ENCODE data around the gene P2RY12.
"Not testable (repeated sequence)": the region's sequence is repeated elsewhere in the genome, so short reads cannot be mapped to it uniquely, and the experiment has no call there.

Gene P2RY12

DNA sequence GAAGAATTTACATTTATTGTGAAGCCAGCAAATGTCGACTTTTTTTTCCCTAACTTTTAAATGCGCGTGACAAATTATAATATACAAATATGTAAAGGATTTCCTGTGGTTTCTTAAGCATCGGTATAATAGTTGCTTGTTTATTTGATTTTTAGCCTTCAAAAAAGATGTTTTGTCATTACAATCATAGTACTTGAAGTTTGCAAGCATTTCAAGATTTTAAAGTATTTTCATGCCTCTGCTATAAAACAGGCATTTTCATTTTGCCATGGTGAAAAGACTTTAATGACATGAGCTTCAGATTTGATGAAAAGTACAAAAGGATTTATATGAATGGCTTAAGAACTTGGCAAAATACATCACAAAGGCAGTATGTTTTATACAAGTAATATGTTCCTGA, 9.4 kb upstream of the P2RY12 start:
- DNase-seq (ENCODE audit: extremely low read depth in 1 of 2, low read depth in 1 of 2): no peak

GRCh38 chr3:151393146-151393830, 8.7 kb upstream of the P2RY12 start:
- DNase-seq (ENCODE audit: extremely low read depth in 1 of 2, low read depth in 1 of 2): no peak

- DNase-seq (ENCODE audit: extremely low read depth in 1 of 2, low read depth in 1 of 2): not testable (repeated sequence)
Measured at GRCh38 chr3:151392191-151392590, 7.6 kb upstream of the P2RY12 start.

- no peak for DNase-seq (ENCODE audit: extremely low read depth in 1 of 2, low read depth in 1 of 2)
Measured at GRCh38 chr3:151391720-151392119, 7.2 kb upstream of the P2RY12 start.

DNA sequence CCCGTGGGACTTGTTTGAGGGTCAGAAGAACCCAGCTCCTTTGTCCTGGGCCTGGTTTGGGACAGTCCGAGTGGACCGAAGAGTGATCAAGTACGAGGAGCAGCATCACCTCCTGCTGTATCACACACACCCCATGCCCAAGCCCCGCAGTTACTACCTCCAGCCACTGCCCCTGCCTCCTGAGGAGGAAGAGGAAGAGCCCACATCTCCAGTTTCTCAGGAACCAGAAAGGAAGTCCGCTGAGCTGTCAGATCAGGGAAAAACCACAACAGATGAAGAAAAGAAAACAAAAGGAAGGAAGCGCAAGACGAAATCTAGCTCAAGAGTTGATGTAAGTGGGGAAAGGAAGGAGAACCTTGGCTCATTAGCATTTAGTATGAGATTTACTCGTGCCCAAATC, 3.3 kb upstream of the P2RY12 start:
- DNase-seq (ENCODE audit: extremely low read depth in 1 of 2, low read depth in 1 of 2): no peak

DNA sequence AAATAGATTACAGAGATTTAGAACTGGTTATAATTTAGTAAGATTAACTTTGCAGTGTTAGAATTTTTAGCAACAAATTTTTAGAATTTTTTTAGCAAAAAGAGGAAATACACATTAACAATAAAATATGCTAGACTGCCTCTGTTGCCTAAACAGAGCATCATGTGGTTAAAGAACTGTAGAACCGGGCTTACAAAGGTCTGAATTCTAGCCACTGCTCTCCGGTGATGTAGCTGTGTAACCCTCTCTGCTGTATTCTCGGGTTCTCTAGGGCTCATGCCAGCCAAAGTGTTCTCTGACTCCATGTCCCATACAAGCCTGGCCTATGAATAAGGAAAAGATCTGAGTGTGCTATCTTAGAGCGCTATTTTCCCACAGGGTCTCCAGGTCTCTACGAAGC, 2.9 kb upstream of the P2RY12 start:
- no peak for DNase-seq (ENCODE audit: extremely low read depth in 1 of 2, low read depth in 1 of 2)

DNA sequence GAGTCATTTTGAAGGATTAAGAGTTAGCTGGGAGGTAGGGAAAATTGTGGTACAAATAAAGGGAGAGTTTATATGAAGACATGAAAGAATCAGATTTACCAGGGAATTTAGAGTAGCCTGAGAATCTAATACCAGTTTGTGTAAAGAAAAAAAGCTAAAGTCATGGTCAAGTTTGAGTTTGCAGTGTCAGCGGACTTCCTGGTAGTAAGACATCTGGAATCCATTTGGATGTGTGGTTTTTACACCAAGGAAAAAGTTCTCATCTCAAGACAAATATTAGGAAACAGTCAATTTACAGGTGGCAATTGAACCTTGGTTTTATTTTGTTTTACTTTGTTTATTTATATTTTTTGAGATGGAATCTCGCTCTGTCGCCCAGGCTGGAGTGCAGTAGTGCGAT, 1.5 kb upstream of the P2RY12 start:
- DNase-seq (ENCODE audit: extremely low read depth in 1 of 2, low read depth in 1 of 2): no peak

- DNase-seq (ENCODE audit: extremely low read depth in 1 of 2, low read depth in 1 of 2): no peak
Measured at GRCh38 chr3:151383956-151384355, 597 bp downstream of the P2RY12 start.

DNA sequence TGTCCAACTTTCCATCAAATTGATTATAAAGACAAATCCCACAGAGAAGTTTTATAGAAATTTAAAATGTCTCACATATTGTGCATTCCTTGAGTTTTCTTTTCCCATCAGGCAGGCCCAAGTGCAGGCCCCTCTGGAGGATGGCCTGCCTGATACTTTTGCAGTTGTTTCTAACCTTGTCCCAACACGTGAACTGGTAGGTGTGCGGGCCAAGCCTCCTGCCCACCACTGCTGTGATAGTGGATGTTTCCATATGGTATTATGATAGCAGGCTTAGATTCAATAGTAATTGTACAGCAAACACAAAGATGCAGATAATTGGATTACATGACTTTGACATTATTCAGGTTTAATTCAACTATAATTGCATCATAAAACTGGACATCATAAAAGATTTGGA, 1.4 kb downstream of the P2RY12 start:
- DNase-seq (ENCODE audit: extremely low read depth in 1 of 2, low read depth in 1 of 2): no peak

GRCh38 chr3:151382671-151383070, 1.9 kb downstream of the P2RY12 start:
- DNase-seq (ENCODE audit: extremely low read depth in 1 of 2, low read depth in 1 of 2): no peak

- DNase-seq (ENCODE audit: extremely low read depth in 1 of 2, low read depth in 1 of 2): no peak
Measured at GRCh38 chr3:151379083-151379734, 5.3 kb downstream of the P2RY12 start.

GRCh38 chr3:151377768-151378385, 6.7 kb downstream of the P2RY12 start:
- no peak for DNase-seq (ENCODE audit: extremely low read depth in 1 of 2, low read depth in 1 of 2)

GRCh38 chr3:151372063-151372820, 12.3 kb downstream of the P2RY12 start:
- no peak for DNase-seq (ENCODE audit: extremely low read depth in 1 of 2, low read depth in 1 of 2)

DNA sequence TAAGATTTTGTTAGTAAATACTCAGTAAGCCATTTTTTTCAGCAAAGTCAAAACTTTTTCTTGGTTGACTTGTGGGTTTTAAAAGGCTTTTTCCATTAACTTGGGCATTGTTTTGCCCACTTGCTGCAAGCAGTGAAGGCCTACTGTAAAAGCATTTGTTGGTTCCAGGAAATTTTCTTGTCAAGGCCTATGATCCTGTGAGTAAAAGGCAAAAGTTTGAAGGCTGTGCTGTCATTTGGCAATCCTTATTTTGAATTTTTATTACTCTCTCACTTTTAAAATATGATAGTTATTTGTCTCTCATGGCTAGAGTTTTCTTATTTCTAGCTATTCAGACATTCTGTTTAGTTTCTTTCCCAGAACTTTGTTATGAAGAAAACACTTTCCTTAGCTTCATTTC, 13.0 kb downstream of the P2RY12 start:
- no peak for DNase-seq (ENCODE audit: extremely low read depth in 1 of 2, low read depth in 1 of 2)

DNA sequence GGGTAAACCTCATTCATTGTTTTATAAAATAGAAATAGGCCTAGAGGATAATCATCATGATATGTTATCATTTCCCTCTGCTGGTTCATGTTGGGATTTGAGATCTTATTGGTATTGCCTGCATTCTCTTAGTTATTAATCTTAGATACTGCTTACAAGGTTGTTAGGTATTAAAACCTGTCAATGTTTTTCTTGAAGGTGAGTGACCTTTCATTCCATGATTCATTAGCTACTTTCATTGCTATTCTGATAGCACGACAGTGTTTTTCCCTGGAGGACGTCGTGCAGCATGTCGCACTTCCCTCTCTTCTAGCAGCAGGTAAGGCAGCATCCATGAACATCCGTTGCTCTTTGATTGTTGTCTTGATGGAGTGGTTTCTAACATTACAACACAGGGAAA, 17.1 kb downstream of the P2RY12 start:
- DNase-seq (ENCODE audit: extremely low read depth in 1 of 2, low read depth in 1 of 2): no peak

DNA sequence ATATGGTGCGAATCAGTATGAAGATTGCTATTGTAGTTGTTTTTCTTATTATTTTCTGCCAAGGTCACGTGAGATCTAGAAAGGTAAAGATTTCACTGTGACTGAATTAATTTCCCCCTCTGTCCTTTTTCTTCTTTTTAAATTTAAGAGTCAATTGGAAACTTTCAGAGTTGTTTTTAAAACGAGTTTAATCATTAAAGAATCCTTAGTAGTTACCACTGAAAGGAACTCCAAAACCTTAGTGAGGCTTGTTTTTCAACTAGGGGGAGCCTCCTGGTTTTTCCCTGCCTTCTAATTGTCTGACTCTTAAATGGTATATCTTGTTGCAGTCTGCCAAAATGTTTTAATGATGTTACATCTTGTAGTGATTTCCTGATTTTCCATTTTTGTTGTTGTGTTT, 17.6 kb downstream of the P2RY12 start:
- no peak for DNase-seq (ENCODE audit: extremely low read depth in 1 of 2, low read depth in 1 of 2)

DNA sequence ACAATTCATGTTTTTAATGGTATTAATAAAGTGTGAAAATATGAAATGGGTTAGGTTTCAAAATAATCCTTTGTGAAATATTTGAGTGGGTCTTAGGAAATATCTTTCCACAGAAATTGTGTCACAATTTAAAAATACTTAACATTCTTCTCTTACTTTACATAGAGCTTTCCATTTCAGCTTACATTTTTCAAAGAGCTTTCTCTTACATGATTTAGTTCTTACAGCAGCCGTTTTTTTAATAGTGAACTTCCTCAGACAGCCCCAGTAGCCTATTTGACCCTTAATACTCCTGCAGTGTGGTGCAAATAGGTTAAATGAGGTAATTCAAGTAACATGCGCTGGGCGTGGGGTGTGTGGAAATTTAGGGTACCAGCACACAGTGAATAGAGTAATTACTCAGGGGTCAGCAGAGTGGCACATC, 21.8 kb downstream of the P2RY12 start:
- no peak for DNase-seq (ENCODE audit: extremely low read depth in 1 of 2, low read depth in 1 of 2)

GRCh38 chr3:151357463-151357850, 27.1 kb downstream of the P2RY12 start:
- DNase-seq (ENCODE audit: extremely low read depth in 1 of 2, low read depth in 1 of 2): no peak

DNA sequence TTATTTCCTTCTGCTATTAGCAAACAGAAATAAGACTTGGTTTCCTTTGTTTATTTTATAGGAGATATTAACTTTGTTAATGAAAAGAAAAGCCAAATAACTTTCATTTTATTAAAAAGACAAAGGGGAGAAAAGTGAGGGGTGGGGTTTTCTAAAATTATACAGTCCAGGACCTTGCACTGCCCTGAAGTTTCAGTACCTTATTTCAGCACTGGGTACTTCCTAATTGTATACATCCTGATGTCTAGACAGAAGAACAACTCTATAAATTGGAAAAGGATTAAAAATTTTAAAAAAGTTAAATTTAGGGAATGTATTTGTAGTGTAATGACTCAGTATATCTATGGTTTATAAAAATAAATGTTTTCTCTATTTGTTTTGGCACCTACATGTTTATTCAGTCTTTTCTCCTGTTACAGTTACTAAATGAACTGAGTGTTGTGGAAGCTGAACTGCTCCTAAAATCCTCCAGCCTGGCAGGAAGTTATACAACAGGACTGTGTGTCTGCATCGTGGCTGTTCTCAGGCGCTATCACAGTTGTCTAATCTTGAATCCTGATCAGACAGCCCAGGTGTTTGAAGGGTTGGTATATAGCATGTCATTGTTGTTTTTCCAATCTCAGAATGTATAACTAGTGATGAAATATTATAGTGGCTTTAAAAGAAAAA, 27.6 kb downstream of the P2RY12 start:
- DNase-seq (ENCODE audit: extremely low read depth in 1 of 2, low read depth in 1 of 2): no peak

- no peak for DNase-seq (ENCODE audit: extremely low read depth in 1 of 2, low read depth in 1 of 2)
Measured at GRCh38 chr3:151351648-151352047, 32.9 kb downstream of the P2RY12 start.

- DNase-seq (ENCODE audit: extremely low read depth in 1 of 2, low read depth in 1 of 2): no peak
Measured at GRCh38 chr3:151351219-151351618, 33.3 kb downstream of the P2RY12 start.
